Measurements from ENCODE around the gene ARL6IP4.

- TF ChIP-seq POLR2A (IDR thresholded peaks at IDR 0.05; ENCODE audit: low read depth, low read length) (no peak), TAF1 (IDR thresholded peaks at IDR 0.05; ENCODE audit: low read depth, low read length) (no peak), POLR2AphosphoS5 (IDR thresholded peaks at IDR 0.05; ENCODE audit: low read depth, low read length) (no peak)
Measured at GRCh38 chr12:122937622-122938091, 42.8 kb upstream of the ARL6IP4 start.

Data from GM12891 (cell line).